Right ventricle myocardium superior (tissue), 1 donor: Measurements from ENCODE around the gene NFE2. TPM values are rescaled to one million over a fixed set of nuclear protein-coding genes. Genes with fewer than 3 reads are reported as not detected.
A peak's percentile ranks its signal among the peaks of the same experiment; 100 is the strongest.
"Not testable (repeated sequence)": the region's sequence is repeated elsewhere in the genome, so short reads cannot be mapped to it uniquely, and the experiment has no call there.

ENCODE experiments used
- ATAC-seq: fragments of 200-7000 bp; cut with Tn5 transposase; one replicate; pipeline ENCODE4 v1.9.1; 2020; ENCODE audit warnings: mild to moderate bottlenecking; ENCODE audit not compliant: poor library complexity
- DNase-seq: peaks from one replicate; pipeline ENCODE4 v3.0.0-alpha.2; 2020
- intact Hi-C: fragments of 100-400 bp; cut with DNase I; formaldehyde crosslinking; loops from one replicate; pipeline ENCODE4 v1.11.2; 2022
- long read RNA-seq: library from polyadenylated mRNA; unstranded; transcript quantifications from one replicate; pipeline ENCODE4 v2.0.0, GENCODE V29; 2021
- total RNA-seq: library from RNA; stranded (reverse); fragmentation: NEBNext Ultra II Directional; extraction: Animal tissue kit (Norgen Biotek cat#: 25700); gene quantifications from one replicate; pipeline ENCODE4 v1.2.1, GENCODE V29; 2021
- donor health status: DM: no; HTN: yes; CAD: no; lungs with severe emphysema.

Gene NFE2
- 0.40 TPM for total RNA-seq
- long read RNA-seq, partial matches to known transcripts, result 1 of 2 reads
- long read RNA-seq, other reads (novel, unspliced or antisense), result 0 of 2 reads

- intact Hi-C loops, result no loop called here
- ATAC-seq, result peak; percentile 60
- peak; percentile 77 for DNase-seq
These were observed at the start of gene NFE2 for GRCh38 chr12:54300732-54301427. NFE2 (minus strand) TSS chr12:54301015; CDS start chr12:54295248, 5,767 bp downstream.

GRCh38 chr12:54349679-54350078 lies 48.9 kb upstream of the NFE2 start:
- DNase-seq, result no peak
- intact Hi-C loops, result no loop called here
- ATAC-seq, result no peak

- intact Hi-C loops, result no loop called here
- no peak for ATAC-seq
- DNase-seq, result no peak
These were observed 48.2 kb upstream of the NFE2 start for GRCh38 chr12:54349036-54349435.

GRCh38 chr12:54341378-54342300 lies 40.8 kb upstream of the NFE2 start:
- intact Hi-C loops, result no loop called here
- ATAC-seq, result no peak

GRCh38 chr12:54340846-54341245 lies 40.0 kb upstream of the NFE2 start:
- ATAC-seq (no peak), DNase-seq (no peak)
- intact Hi-C loops, result no loop called here

More at GRCh38 chr12:54341378-54342300, 40.8 kb upstream of the NFE2 start:
- DNase-seq, result no peak

- DNase-seq, result no peak
- no peak for ATAC-seq
- intact Hi-C loops, result no loop called here
These were observed 38.0 kb upstream of the NFE2 start for GRCh38 chr12:54338698-54339296.

- no peak for DNase-seq
- intact Hi-C loops, result no loop called here
- ATAC-seq, result peak; percentile 56
These were observed 37.2 kb upstream of the NFE2 start for GRCh38 chr12:54337854-54338650.

- ATAC-seq, result peak; percentile 72
- DNase-seq, result no peak
- intact Hi-C loops, result no loop called here
These were observed 36.5 kb upstream of the NFE2 start for GRCh38 chr12:54337280-54337842.

- intact Hi-C loops, result no loop called here
- ATAC-seq (no peak), DNase-seq (no peak)
These were observed 32.7 kb upstream of the NFE2 start for GRCh38 chr12:54333420-54334034.

GRCh38 chr12:54331461-54331860 lies 30.6 kb upstream of the NFE2 start:
- intact Hi-C loops, result no loop called here
- DNase-seq (no peak), ATAC-seq (no peak)

- no peak for DNase-seq
- no peak for ATAC-seq
- intact Hi-C loops, result no loop called here
These were observed 29.6 kb upstream of the NFE2 start for GRCh38 chr12:54330442-54330841.

GRCh38 chr12:54329759-54330158 lies 28.9 kb upstream of the NFE2 start:
- DNase-seq (no peak), ATAC-seq (no peak)
- intact Hi-C loops, result no loop called here

- intact Hi-C loops, result no loop called here
- no peak for DNase-seq
- no peak for ATAC-seq
These were observed 28.0 kb upstream of the NFE2 start for GRCh38 chr12:54328595-54329337.

GRCh38 chr12:54325442-54326109 lies 24.8 kb upstream of the NFE2 start:
- ATAC-seq, DNase-seq, intact Hi-C loops: not testable (repeated sequence)

- intact Hi-C loops, result no loop called here
- ATAC-seq (peak; percentile 98), DNase-seq (peak; percentile 96)
These were observed 24.0 kb upstream of the NFE2 start, which contains the start of gene COPZ1 for GRCh38 chr12:54324617-54325441. COPZ1 (plus strand) TSS chr12:54325131; CDS start chr12:54325164, 33 bp downstream.

GRCh38 chr12:54321363-54321762 lies 20.5 kb upstream of the NFE2 start:
- ATAC-seq, result no peak
- intact Hi-C loops, result no loop called here
- no peak for DNase-seq
